Endothelial cell (in vitro differentiated cells): Measurements from ENCODE around the gene OR6K6. TPM values are rescaled to one million over a fixed set of nuclear protein-coding genes. Genes with fewer than 3 reads are reported as not detected.

Experiments
- DNase-seq: peaks from one replicate; pipeline ENCODE4 v3.0.0; 2021; ENCODE audit warnings: low spot score
- H3K27ac Mint-ChIP-seq: one replicate; pipeline ENCODE4 v1.8.0; 2021; ENCODE audit warnings: mixed read lengths, inconsistent platforms; ENCODE audit not compliant: unreplicated experiment
- H3K27me3 Mint-ChIP-seq: one replicate; pipeline ENCODE4 v1.8.0; 2021; ENCODE audit warnings: mild to moderate bottlenecking, moderate library complexity, mixed read lengths, inconsistent platforms; ENCODE audit not compliant: unreplicated experiment
- H3K36me3 Mint-ChIP-seq: one replicate; pipeline ENCODE4 v1.8.0; 2021; ENCODE audit warnings: mild to moderate bottlenecking, low read depth, mixed read lengths, inconsistent platforms; ENCODE audit not compliant: unreplicated experiment
- H3K4me1 Mint-ChIP-seq: one replicate; pipeline ENCODE4 v1.8.0; 2021; ENCODE audit warnings: mild to moderate bottlenecking, mixed read lengths, inconsistent platforms; ENCODE audit not compliant: unreplicated experiment
- H3K4me3 Mint-ChIP-seq: one replicate; pipeline ENCODE4 v1.8.0; 2021; ENCODE audit warnings: mild to moderate bottlenecking, mixed read lengths, inconsistent platforms; ENCODE audit not compliant: unreplicated experiment
- H3K9me3 Mint-ChIP-seq: one replicate; pipeline ENCODE4 v1.8.0; 2021; ENCODE audit warnings: mixed read lengths, inconsistent platforms; ENCODE audit not compliant: unreplicated experiment
- long read RNA-seq: library from polyadenylated mRNA; unstranded; transcript quantifications from one replicate; pipeline ENCODE4 v2.0.0, GENCODE V29; 2020; ENCODE audit not compliant: unreplicated experiment
- total RNA-seq: library from RNA; stranded (reverse); fragmentation: NEBNext Ultra II Directional; extraction: Animal tissue kit (Norgen Biotek cat#: 25700); gene quantifications from one replicate; pipeline ENCODE4 v1.2.1, GENCODE V29; 2021; ENCODE audit not compliant: unreplicated experiment
- TF ChIP-seq, protein P1 (sequence below): fragments of 200-600 bp; sonication (generic); IDR thresholded peaks from one replicate; pipeline ENCODE4 v1.5.0; 2021; ENCODE audit warnings: antibody characterized with exemption; ENCODE audit not compliant: unreplicated experiment

The OR6K6 gene, protein sequence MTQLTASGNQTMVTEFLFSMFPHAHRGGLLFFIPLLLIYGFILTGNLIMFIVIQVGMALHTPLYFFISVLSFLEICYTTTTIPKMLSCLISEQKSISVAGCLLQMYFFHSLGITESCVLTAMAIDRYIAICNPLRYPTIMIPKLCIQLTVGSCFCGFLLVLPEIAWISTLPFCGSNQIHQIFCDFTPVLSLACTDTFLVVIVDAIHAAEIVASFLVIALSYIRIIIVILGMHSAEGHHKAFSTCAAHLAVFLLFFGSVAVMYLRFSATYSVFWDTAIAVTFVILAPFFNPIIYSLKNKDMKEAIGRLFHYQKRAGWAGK
- not detected for total RNA-seq
- long read RNA-seq: 0 reads

DNA sequence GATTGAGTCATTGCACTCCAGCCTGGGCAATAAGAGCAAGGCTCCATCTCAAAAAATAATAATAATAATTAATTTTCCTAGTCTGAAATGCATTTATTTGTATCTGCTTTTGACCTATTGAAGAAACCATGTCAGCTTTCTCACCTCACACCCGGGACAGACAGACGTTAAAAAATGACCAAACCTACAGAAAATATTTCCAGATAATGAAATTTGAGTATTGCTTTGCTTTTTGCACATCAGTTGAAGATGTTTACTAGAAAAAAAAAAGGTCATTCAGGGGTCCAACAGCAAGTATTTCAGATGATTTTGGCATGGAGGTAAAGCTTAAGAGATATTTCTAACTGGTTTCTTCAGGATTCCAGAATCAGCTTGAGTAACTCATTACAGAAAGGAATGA, at the start of gene OR6K6:
Gene OR6K6, plus strand, starts transcription at position 301 of the 400 bp plus-strand sequence. CDS start 168 bp downstream, outside the sequence.
- no peak for DNase-seq
- Mint-ChIP-seq H3K9me3 (no peaks in the 10 kb centered on the region), H3K4me1 (peaks cover 3% of the 10 kb centered on the region), H3K36me3 (no peaks in the 10 kb centered on the region), H3K27me3 (no peaks in the 10 kb centered on the region), H3K4me3 (no peak within 1 kb of the TSS), H3K27ac (no peak within 1 kb of the TSS)
- TF ChIP-seq, protein P1, sequence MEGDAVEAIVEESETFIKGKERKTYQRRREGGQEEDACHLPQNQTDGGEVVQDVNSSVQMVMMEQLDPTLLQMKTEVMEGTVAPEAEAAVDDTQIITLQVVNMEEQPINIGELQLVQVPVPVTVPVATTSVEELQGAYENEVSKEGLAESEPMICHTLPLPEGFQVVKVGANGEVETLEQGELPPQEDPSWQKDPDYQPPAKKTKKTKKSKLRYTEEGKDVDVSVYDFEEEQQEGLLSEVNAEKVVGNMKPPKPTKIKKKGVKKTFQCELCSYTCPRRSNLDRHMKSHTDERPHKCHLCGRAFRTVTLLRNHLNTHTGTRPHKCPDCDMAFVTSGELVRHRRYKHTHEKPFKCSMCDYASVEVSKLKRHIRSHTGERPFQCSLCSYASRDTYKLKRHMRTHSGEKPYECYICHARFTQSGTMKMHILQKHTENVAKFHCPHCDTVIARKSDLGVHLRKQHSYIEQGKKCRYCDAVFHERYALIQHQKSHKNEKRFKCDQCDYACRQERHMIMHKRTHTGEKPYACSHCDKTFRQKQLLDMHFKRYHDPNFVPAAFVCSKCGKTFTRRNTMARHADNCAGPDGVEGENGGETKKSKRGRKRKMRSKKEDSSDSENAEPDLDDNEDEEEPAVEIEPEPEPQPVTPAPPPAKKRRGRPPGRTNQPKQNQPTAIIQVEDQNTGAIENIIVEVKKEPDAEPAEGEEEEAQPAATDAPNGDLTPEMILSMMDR: no peak

DNA sequence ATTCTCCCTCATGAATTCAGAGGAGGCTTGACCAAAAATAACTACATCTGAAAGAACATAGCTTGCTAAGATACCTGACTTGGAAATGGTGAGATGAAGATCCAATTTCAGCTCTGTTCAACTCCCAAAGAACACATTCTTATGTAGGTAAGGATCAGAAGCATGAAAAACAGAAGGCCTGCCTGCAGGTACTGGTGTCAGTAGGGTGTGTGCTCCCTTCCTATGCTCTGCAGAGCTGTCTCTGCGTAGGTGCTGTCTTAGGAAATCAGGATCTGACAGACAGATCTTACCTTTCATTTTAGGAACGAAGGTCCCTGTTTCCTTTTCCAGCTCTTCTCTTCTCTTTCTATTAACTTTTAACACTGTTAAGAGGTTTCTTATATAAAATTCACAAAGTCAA, 48.4 kb upstream of the OR6K6 start:
- Mint-ChIP-seq H3K36me3 (no peaks in the 10 kb centered on the region), H3K9me3 (no peaks in the 10 kb centered on the region), H3K4me1 (no peaks in the 10 kb centered on the region), H3K27ac (peak overlapping the region; percentile 62), H3K27me3 (no peaks in the 10 kb centered on the region), H3K4me3 (no peak overlapping the region)
- TF ChIP-seq, protein P1: no peak
- no peak for DNase-seq

DNA sequence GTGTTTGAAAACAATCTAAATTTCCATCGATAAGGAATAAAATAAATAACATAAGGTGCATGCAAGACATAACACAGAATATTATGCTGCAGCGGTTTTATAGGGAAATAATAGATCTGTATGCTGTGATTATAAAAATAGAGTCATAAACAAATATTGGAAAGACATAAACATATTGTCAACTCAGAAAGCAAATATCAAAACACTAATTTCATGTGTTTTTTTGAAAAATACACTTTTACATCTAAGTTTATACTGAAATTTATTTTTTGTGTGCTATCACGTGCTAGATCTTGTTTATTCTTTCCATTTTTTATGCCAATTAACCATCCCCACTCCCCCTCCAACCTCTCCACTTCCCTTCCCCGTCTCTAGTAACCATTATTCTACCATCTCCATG, 43.4 kb upstream of the OR6K6 start:
- H3K4me1 Mint-ChIP-seq: peaks cover 3% of the 10 kb centered on the region
- H3K4me3 Mint-ChIP-seq: no peak overlapping the region
- TF ChIP-seq, protein P1: no peak
- H3K9me3 Mint-ChIP-seq: no peaks in the 10 kb centered on the region
- DNase-seq: no peak
- H3K36me3 Mint-ChIP-seq: no peaks in the 10 kb centered on the region
- no peak overlapping the region for H3K27ac Mint-ChIP-seq
- no peaks in the 10 kb centered on the region for H3K27me3 Mint-ChIP-seq

DNA sequence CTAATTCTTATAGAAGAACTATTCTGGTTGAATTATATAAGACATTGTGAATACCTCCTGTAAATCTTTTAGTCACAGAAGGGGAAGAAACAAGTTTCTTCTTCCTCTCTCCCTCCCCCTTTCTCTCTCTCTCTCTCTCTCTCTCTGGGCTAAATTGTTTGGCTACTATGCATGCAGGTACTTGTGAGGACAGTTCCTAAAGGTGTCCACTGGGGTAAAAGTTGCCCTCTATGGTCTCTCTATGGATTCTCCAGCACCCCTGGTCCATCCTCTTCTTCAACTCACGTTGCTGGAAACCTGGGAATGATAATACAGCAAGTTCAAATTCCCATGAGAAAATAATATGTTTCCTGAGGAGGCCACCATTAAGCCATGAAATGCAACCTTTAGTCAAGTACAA, 39.8 kb upstream of the OR6K6 start:
- H3K4me3 Mint-ChIP-seq: no peak overlapping the region
- no peaks in the 10 kb centered on the region for H3K36me3 Mint-ChIP-seq
- DNase-seq: no peak
- TF ChIP-seq, protein P1: no peak
- no peaks in the 10 kb centered on the region for H3K27me3 Mint-ChIP-seq
- H3K27ac Mint-ChIP-seq: no peak overlapping the region
- peaks cover 18% of the 10 kb centered on the region for H3K4me1 Mint-ChIP-seq
- no peaks in the 10 kb centered on the region for H3K9me3 Mint-ChIP-seq

DNA sequence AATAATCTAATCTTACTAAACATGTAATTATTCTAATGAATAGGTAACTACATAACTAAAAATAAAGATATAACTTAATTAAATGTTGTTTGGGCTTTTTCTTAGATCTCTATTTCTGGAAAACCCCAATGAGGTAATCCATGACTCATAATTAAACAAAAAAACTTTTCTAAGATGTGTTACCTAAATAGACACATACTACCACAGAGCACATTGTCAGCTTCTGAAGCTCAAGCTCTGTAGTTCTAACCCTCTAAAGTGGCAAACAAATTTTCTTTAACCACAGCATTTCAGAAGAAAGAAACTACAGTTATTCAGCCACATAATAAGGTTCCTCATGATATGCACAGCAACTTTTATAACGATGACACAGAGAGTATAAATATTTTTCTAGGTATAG, 38.2 kb upstream of the OR6K6 start:
- Mint-ChIP-seq H3K27ac (no peak overlapping the region), H3K4me3 (no peak overlapping the region), H3K4me1 (peaks cover 25% of the 10 kb centered on the region), H3K36me3 (no peaks in the 10 kb centered on the region), H3K9me3 (no peaks in the 10 kb centered on the region), H3K27me3 (no peaks in the 10 kb centered on the region)
- no peak for DNase-seq
- TF ChIP-seq, protein P1: no peak
